Non-pigmented ciliary epithelial cell (primary cell): ENCODE measurements around the gene ZNF729.
"Not testable (repeated sequence)": the region's sequence is repeated elsewhere in the genome, so short reads cannot be mapped to it uniquely, and the experiment has no call there.

Experiments
- DNase-seq: peaks from one replicate; pipeline ENCODE4 v3.0.0-alpha.2; 2010; ENCODE audit warnings: low read depth

ZNF729 gene

DNA sequence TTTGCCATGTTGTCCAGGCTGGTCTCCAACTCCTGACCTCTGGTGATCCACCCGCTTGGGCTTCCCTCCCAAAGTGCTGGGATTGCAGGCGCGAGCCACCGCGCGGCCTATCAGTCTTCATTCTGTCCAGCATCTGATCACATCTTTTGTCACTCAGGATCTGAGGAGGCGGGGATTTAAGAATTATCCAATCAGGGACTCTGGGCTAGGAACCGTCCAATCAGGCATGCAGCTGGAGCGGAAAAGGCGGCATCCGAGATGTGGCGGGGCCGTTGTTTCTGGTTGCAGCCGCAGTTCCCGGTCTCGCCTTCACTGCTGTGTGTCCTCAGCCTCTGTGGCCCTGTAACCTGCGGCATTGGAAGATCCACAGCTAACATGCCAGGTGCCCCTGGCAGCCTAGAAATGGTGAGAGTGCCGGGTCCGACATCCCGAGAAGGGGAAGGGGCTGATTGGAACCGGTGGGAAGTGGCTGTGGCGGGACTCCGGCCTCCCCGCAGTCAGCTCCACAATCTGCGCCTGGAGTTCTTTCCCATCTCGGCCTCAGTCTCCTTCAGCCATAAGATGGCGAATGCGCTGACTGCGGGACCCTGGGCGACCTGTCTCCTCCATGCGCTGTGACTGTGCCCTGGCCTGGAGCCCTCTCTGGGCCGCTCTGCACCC is at the start of gene ZNF729:
Gene ZNF729 (plus strand): TSS at position 291 of the 660 bp plus-strand sequence. CDS start 85 bp downstream, at position 376.
- no peak for DNase-seq

DNA sequence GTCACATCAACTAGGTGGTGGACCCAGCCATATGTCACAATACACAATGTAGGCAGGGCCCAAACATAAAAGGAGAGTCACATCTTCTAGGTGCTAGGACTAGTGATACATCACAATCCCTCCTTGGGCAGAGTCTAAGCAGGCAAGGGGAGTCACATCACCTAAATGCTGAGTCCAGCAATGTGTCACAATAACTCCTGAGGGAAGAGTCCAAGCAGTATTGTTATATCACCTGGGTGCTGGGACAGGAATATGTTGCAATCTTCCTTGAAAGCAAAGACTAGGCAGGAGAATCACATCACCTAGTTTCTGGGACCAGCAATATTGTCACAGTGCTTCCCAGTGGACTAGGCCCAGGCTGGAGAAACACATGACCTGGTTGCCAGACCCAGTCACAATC is 29.4 kb upstream of the ZNF729 start:
- DNase-seq = no peak

DNA sequence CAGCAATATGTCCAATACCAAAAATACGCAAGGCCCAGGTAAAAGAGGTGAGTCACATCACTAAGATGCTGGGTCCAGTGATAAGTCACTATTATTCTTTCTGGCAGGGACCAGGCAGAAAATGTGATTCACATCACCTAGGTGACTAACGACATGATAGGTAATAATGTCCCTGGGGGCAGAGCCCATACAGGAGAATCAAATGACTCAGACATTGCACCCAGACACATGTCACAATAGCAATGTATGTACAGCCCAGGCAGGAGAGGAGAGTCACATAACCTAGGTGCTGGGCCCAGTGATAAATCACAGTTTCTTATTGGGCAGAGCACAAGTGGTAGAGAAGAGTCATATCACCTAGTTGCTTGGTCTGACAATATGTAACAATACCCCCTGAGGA is 28.9 kb upstream of the ZNF729 start:
- no peak for DNase-seq

DNA sequence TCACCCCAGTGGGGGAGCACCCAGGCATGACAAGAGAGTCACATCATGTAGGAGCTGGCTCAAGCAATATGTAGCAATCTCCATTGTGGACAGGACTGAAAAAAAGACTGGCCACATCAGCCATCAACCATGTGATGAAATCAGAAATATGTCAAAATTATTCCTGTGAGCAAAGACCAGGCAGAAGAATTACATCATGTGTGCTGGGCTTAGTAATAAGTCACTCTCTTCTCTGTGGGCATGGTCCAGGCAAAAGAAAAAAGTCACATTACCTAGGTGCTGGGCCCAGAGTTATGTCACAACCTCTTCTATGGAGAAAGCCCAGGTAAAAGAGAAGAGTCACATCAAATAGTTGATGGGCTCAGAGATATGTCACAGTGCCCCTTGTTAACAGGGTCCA is 28.3 kb upstream of the ZNF729 start:
- DNase-seq = no peak

DNA sequence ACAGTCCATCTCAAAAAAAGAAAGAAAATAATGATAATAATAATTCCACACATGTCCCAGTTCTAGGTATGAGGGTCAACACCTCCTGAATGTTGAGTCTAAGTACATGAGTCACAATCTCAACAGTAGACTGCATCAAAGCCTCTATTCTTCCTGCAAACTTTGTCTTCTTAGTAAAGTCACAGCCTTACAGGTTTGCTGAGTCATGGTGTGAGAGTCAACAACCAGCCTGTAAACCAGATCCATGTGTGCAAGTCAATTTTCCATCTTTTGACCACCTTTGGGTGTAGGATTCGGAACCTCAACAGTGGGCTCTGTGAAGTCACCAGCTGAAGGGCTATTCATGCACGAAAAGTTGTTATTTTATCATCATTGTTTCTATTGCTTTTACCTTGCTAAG is 25.7 kb upstream of the ZNF729 start:
- no peak for DNase-seq

DNA sequence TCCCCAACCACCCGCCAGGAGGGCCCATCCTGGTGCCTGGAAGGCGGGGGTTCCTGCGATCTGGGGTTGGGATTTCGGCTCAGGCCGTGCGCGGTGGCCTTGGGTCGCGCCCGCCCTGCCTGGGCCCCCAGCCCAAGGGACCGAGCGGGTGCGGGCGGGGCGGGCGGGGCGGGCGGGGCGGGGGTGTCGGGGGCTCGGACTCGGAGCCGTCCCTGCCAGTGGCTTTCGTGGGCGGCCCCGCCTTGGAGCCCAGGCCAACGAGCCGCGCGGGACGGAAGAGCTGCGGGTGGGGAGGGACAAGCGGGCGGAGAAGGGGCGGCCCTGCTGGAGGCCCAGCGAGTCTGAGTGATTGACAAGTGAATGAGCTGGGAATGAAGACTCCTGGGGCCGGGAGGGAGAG is 24.6 kb upstream of the ZNF729 start:
- no peak for DNase-seq

DNA sequence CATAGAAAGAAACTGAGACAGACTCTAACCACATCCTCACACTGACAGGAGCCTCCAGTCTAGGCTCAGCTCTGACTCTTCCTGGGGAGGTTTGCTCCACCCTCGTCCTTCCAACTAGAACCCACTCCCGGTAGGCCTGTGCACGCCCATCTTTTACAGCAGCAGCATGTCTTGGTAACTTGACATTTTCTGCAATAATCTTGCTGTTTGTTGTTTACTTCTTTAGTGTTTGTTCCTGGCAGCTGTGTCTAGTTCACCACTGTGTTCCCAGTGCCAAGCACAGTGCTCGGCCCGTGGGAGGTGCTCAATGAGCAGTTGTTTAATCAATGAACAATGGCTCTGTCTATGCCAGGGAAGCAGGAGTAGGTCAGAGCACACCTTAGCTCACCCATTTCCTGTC is 23.1 kb upstream of the ZNF729 start:
- no peak for DNase-seq

DNA sequence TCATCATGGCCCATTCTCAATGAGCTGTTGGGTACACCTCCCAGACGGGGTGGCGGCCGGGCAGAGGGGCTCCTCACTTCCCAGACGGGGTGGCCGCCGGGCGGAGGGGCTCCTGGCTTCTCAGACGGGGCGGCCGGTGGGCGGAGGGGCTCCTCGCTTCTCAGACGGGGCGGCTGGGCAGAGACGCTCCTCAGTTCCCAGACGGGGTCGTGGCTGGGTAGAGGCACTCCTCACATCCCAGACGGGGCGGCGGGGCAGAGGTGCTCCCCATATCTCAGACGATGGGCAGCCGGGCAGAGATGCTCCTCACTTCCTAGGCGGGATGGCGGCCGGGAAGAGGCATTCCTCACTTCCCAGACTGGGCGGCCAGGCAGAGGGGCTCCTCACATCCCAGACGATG is 35.3 kb downstream of the ZNF729 start:
- DNase-seq = not testable (repeated sequence)

DNA sequence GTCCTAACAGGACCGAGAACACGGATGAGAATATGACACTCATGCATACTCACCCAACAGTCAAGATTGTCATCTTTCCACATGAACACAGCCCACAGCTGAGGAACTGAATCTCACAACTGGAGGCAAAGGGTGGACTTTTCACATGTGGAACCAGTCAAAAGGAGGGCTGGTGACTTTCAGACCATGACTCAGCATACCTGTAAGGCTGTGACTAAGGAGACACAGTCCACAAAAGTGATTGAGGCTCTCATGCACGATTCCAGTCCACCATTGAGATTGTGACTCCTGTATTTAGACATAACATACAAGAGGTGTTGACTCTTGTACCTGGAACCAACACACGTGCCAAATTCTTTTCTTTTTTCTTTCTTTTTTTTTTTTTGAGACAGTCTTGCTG is 40.0 kb downstream of the ZNF729 start:
- no peak for DNase-seq

DNA sequence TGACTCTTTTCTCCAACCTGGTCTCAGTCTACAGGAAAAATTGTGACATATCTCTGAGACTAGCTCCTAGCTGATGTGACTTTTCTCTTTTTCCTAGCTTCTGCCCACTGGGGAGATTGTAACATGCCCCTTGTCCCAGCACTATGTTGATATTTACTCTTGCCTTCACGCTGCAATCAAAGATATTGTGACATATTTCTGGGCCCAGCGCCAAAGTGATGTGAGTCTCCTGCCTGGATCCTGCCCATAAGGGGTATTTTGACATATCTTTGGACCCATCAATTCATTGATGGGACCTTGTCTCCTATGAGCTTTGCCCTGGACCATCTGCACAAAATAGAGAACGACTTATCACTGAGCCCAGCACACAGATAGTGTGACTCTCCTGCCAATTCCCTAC is 41.1 kb downstream of the ZNF729 start:
- DNase-seq = no peak

DNA sequence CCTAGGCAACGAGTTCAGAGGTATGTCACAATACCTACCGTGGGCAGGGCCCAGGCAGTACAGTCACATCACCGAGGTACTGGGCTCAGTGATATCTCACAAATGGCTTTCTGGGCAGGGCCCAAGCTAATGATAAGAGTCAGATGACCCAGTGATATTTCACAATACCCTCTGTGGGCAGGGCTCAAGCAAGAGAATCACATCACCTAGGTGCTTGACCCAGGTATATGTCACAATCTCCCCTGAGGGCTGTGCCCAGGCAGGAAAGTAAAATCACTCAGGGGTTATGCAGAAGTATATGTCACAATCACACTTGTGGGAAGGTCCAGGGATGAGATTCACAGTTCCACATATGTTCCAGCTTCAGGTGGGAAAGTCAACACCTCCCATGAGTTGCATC is 45.3 kb downstream of the ZNF729 start:
- no peak for DNase-seq

DNA sequence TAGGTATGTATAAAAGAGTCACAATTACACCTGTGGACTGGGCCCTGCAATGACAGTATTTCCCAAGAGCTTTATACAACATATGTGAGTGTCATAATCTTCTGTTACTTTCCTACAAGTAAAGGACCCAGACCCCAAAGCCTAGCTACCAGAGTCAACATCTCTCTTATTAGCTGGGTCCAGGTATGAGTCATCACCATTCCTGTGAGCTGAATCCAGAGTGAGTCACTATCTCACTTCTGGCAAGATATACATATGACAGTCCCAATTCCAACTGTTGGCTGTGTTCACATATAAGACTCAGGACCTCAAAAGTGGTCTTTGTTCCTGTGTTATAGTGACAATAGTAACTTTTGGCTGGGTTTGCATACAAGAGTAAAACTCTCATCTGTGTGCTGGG is 46.7 kb downstream of the ZNF729 start:
- DNase-seq = no peak

DNA sequence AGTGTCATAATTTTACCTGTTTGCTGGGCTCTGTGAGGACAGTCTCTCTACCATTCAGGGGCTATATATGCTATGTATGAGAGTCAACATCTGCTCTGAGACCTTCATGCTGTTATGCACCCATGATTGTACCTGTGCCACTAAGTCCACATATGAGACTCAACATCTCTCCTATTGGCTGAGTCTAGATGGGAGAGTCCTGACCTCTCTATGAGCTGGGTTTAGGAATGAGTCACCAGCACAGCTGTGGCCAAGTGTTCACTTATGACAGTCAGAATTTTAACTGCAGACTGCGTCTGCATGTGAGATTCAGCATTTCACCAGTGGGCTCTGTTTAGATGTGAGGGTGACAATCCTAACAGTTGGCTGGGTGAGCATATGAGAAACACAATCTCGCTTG is 49.5 kb downstream of the ZNF729 start:
- DNase-seq = no peak

DNA sequence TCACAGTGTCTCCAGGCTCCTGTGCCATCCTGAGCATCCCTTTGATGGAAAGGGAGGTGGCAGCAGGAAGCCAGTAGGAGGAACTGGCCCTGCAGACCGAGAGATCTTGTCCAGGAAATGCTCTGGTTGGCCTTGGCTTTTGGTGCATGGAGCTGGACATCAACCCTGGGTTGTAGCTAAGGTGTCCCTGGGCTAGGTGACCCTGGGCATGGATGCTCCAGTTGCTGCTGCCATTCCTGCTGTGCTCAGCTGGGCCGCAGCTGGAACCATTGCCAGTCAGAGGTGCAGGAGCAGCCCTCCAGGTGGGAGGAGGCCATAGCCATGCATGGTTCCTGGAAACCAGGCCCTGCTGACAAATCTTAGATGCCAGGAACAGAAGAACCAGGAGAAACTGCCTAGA is 68.4 kb downstream of the ZNF729 start:
- no peak for DNase-seq
